ENCODE measurements around the gene NAALADL2. TPM values are rescaled to one million over a fixed set of nuclear protein-coding genes. Genes with fewer than 3 reads are reported as not detected.

Gene NAALADL2
- total and polyA plus RNA-seq, 2 donors (not counting 1 experiment from before 2014, with no cell fraction given): not detected

- Histone ChIP-seq H3K27ac (ENCODE audit: low read length in 2 of 2) (no peak overlapping the region), H2AFZ (ENCODE audit: insufficient read depth, low read depth, low read length, poor library complexity, severe bottlenecking) (no peak overlapping the region), H3K36me3 (replicated peaks in 1 of 2; ENCODE audit: control extremely low read depth in 1 of 2, control insufficient read depth in 1 of 2, extremely low read depth in 1 of 2, insufficient read depth in 2 of 2, low read length in 1 of 2) (no peaks in the 10 kb centered on the region), H3K27me3 (replicated peaks in 1 of 4; ENCODE audit: control extremely low read depth in 1 of 4, control insufficient read depth in 3 of 4, insufficient read depth in 4 of 4, low read length in 3 of 4) (no peaks in the 10 kb centered on the region), H4K20me1 (ENCODE audit: control insufficient read depth, insufficient read depth, low read length, poor library complexity, severe bottlenecking) (no peaks in the 10 kb centered on the region), H3K4me3 (ENCODE audit: control extremely low read depth in 1 of 5, extremely low read depth in 1 of 5, insufficient read depth in 1 of 5, low read depth in 2 of 5, low read length in 4 of 5) (no peak overlapping the region), H3K9ac (ENCODE audit: low read length) (no peak overlapping the region), H3K79me2 (ENCODE audit: control insufficient read depth, insufficient read depth, low read length) (no peaks in the 10 kb centered on the region), H3K4me1 (ENCODE audit: control insufficient read depth in 2 of 2, insufficient read depth in 2 of 2, low read length in 2 of 2) (no peaks in the 10 kb centered on the region), H3K4me2 (replicated peaks; ENCODE audit: low read depth, low read length, poor library complexity, severe bottlenecking) (no peak overlapping the region), H3K9me3 (ENCODE audit: control extremely low read depth in 1 of 3, control insufficient read depth in 2 of 3, insufficient read depth in 1 of 3, low read length in 2 of 3) (peaks cover 0 to 1% (median 0%) of the 10 kb centered on the region in 3 donors)
- H3K27me3 Mint-ChIP-seq: no peaks in the 10 kb centered on the region
- intact Hi-C loops (cut with micrococcal nuclease): no loop called here
- no CpG with 5 or more reads among the region's 1 CpG for WGBS (ENCODE audit: insufficient coverage)
- H3K9me3 Mint-ChIP-seq (ENCODE audit: insufficient read depth): no peaks in the 10 kb centered on the region
- ChIA-PET POLR2A (no interaction called here), CTCF (no interaction called here)
- no peak for ATAC-seq (ENCODE audit: low read depth)
- DNase-seq: no peak
- TF ChIP-seq CTCF (IDR thresholded peaks at IDR 0.05) (no peak), EZH2 (IDR thresholded peaks at IDR 0.05; ENCODE audit: borderline replicate concordance, insufficient read depth, low read depth, low read length, poor library complexity, severe bottlenecking) (no peak)
- no peak overlapping the region for H3K27ac Mint-ChIP-seq
- H3K4me1 Mint-ChIP-seq: no peaks in the 10 kb centered on the region
- H3K4me3 Mint-ChIP-seq: no peak overlapping the region
Observed at GRCh38 chr3:175404027-175404426, 544.9 kb downstream of the NAALADL2 start.

- no peaks in the 10 kb centered on the region for H3K27me3 Mint-ChIP-seq
- H3K4me1 Mint-ChIP-seq: no peaks in the 10 kb centered on the region
- Histone ChIP-seq H3K79me2 (ENCODE audit: control insufficient read depth, insufficient read depth, low read length) (no peaks in the 10 kb centered on the region), H4K20me1 (ENCODE audit: control insufficient read depth, insufficient read depth, low read length, poor library complexity, severe bottlenecking) (no peaks in the 10 kb centered on the region), H3K4me1 (ENCODE audit: control insufficient read depth in 2 of 2, insufficient read depth in 2 of 2, low read length in 2 of 2) (no peaks in the 10 kb centered on the region), H3K9ac (ENCODE audit: low read length) (no peak overlapping the region), H3K4me3 (ENCODE audit: control extremely low read depth in 1 of 5, extremely low read depth in 1 of 5, insufficient read depth in 1 of 5, low read depth in 2 of 5, low read length in 4 of 5) (no peak overlapping the region), H2AFZ (ENCODE audit: insufficient read depth, low read depth, low read length, poor library complexity, severe bottlenecking) (no peak overlapping the region), H3K27ac (ENCODE audit: low read length in 2 of 2) (no peak overlapping the region), H3K27me3 (replicated peaks in 1 of 4; ENCODE audit: control extremely low read depth in 1 of 4, control insufficient read depth in 3 of 4, insufficient read depth in 4 of 4, low read length in 3 of 4) (no peaks in the 10 kb centered on the region), H3K4me2 (replicated peaks; ENCODE audit: low read depth, low read length, poor library complexity, severe bottlenecking) (no peak overlapping the region), H3K36me3 (replicated peaks in 1 of 2; ENCODE audit: control extremely low read depth in 1 of 2, control insufficient read depth in 1 of 2, extremely low read depth in 1 of 2, insufficient read depth in 2 of 2, low read length in 1 of 2) (no peaks in the 10 kb centered on the region), H3K9me3 (ENCODE audit: control extremely low read depth in 1 of 3, control insufficient read depth in 2 of 3, insufficient read depth in 1 of 3, low read length in 2 of 3) (peaks cover 0 to 1% (median 0%) of the 10 kb centered on the region in 3 donors)
- CTCF ChIA-PET: no interaction called here
- no peak overlapping the region for H3K27ac Mint-ChIP-seq
- DNase-seq: no peak
- no peaks in the 10 kb centered on the region for H3K9me3 Mint-ChIP-seq (ENCODE audit: insufficient read depth)
- TF ChIP-seq CTCF (IDR thresholded peaks at IDR 0.05) (no peak), EZH2 (IDR thresholded peaks at IDR 0.05; ENCODE audit: borderline replicate concordance, insufficient read depth, low read depth, low read length, poor library complexity, severe bottlenecking) (no peak)
- POLR2A ChIA-PET: no interaction called here
- intact Hi-C loops (cut with micrococcal nuclease): no loop called here
- WGBS (ENCODE audit: insufficient coverage): no CpG with 5 or more reads among the region's 1 CpG
- no peak overlapping the region for H3K4me3 Mint-ChIP-seq
- no peak for ATAC-seq (ENCODE audit: low read depth)
Observed at GRCh38 chr3:175404621-175405020, 545.5 kb downstream of the NAALADL2 start.

Measured in B cell (primary cell).